H1 (cell line): Measurements from ENCODE around the gene WDR38. TPM values are rescaled to one million over a fixed set of nuclear protein-coding genes. Genes with fewer than 3 reads are reported as not detected.

ENCODE experiments used
- CTCF ChIA-PET: fragments of 300-600 bp; sonication (Branson Sonifier 250); formaldehyde crosslinking; loops from one replicate; lab custom pipeline; 2021; ENCODE audit not compliant: partially characterized antibody; lab: Charles Lee
- POLR2A ChIA-PET: fragments of 300-600 bp; sonication (Branson Sonifier 250); formaldehyde crosslinking; loops from one replicate; lab custom pipeline; 2021; ENCODE audit warnings: inconsistent platforms; ENCODE audit not compliant: partially characterized antibody; lab: Charles Lee
- DNase-seq, 2 experiments: peaks; one replicate each; pipeline versions ENCODE4 v3.0.0 to v3.0.0-alpha.2; 2010 to 2022; ENCODE audit warnings: low spot score in 2 of 2, low read depth in 1 of 2, mixed read lengths in 1 of 2
- FAIRE-seq: peaks from 2 replicates; lab custom pipeline; 2011; peaks lifted over from hg19 to GRCh38; lab: Jason Lieb, UNC
- H2AFZ ChIP-seq: 2 replicates; pipeline ENCODE4 v1.8.1; 2012; ENCODE audit warnings: low read length, inconsistent platforms
- H2AK5ac ChIP-seq: 2 replicates; pipeline ENCODE4 v1.6.1; 2013; ENCODE audit warnings: low read depth, low read length
- H2BK120ac ChIP-seq: replicated peaks from 2 replicates; pipeline ENCODE3; 2013; ENCODE audit warnings: low read depth, low read length, inconsistent platforms
- H2BK12ac ChIP-seq: 2 replicates; pipeline ENCODE4 v1.6.1; 2013; ENCODE audit warnings: low read depth, low read length
- H2BK15ac ChIP-seq: 2 replicates; pipeline ENCODE4 v1.6.1; 2013; ENCODE audit warnings: low read length
- H2BK20ac ChIP-seq: 2 replicates; pipeline ENCODE4 v1.6.1; 2013; ENCODE audit warnings: low read length
- H2BK5ac ChIP-seq: 2 replicates; pipeline ENCODE4 v1.6.1; 2013; ENCODE audit warnings: low read depth, low read length
- H3K14ac ChIP-seq: 2 replicates; pipeline ENCODE4 v1.6.1; 2013; ENCODE audit warnings: inconsistent platforms; ENCODE audit not compliant: insufficient read length
- H3K18ac ChIP-seq: 2 replicates; pipeline ENCODE4 v1.6.1; 2013; ENCODE audit warnings: low read length; ENCODE audit errors: extremely low read depth
- H3K23ac ChIP-seq: 2 replicates; pipeline ENCODE4 v1.6.1; 2013; ENCODE audit warnings: inconsistent platforms; ENCODE audit not compliant: insufficient read length
- H3K23me2 ChIP-seq: 2 replicates; pipeline ENCODE4 v1.6.1; 2013; ENCODE audit warnings: low read depth, low read length
- H3K27ac ChIP-seq: 2 replicates; pipeline ENCODE4 v1.6.1; 2011; ENCODE audit warnings: low read depth, low read length, inconsistent platforms
- H3K27me3 ChIP-seq, 4 experiments: replicated peaks in 1 of 4; 1 replicate in 1 of 4; 2 replicates in 3 of 4; pipeline versions ENCODE4 v1.6.1 to v1.8.1; 2011 to 2013; ENCODE audit warnings: low read length in 3 of 4, mild to moderate bottlenecking in 3 of 4, inconsistent platforms in 2 of 4, mixed read lengths in 2 of 4, moderate library complexity in 1 of 4; ENCODE audit not compliant: control insufficient read depth in 3 of 4, insufficient read depth in 3 of 4; ENCODE audit errors: extremely low read depth in 1 of 4
- H3K36me3 ChIP-seq, 4 experiments: 2 replicates each; pipeline versions ENCODE4 v1.6.1 to v1.8.1; 2011 to 2013; ENCODE audit warnings: mild to moderate bottlenecking in 4 of 4, low read length in 3 of 4, moderate library complexity in 2 of 4, control low read depth in 1 of 4, inconsistent platforms in 1 of 4; ENCODE audit not compliant: insufficient read depth in 4 of 4, control insufficient read depth in 2 of 4
- H3K4ac ChIP-seq: replicated peaks from 2 replicates; pipeline ENCODE3; 2013; ENCODE audit warnings: low read length, low read depth, mixed read lengths, inconsistent platforms; ENCODE audit not compliant: insufficient read length
- H3K4me1 ChIP-seq, 4 experiments: replicated peaks in 1 of 4; 1 replicate in 1 of 4; 2 replicates in 3 of 4; pipeline versions ENCODE4 v1.6.1 to v1.8.1; 2011 to 2013; ENCODE audit warnings: low read length in 3 of 4, inconsistent platforms in 2 of 4, mixed read lengths in 1 of 4; ENCODE audit not compliant: insufficient read depth in 4 of 4, control insufficient read depth in 3 of 4
- H3K4me2 ChIP-seq, 2 experiments: 2 replicates each; pipeline versions ENCODE4 v1.6.1 to v1.8.1; 2011 to 2013; ENCODE audit warnings: low read depth in 2 of 2, low read length in 2 of 2, control low read depth in 1 of 2, inconsistent platforms in 1 of 2, mild to moderate bottlenecking in 1 of 2; ENCODE audit not compliant: insufficient read depth in 1 of 2
- H3K4me3 ChIP-seq, 4 experiments: fragments of 200-600, 300-600 bp in 1 of 4; sonication (generic), shearing (Covaris generic), sonication (Bioruptor Twin) in 1 of 4; 2 replicates each; pipeline versions ENCODE4 v1.5.1 to v1.8.1; 2011 to 2016; ENCODE audit warnings: low read length in 4 of 4, low read depth in 3 of 4, control low read depth in 2 of 4, inconsistent platforms in 2 of 4, mild to moderate bottlenecking in 2 of 4, mixed read lengths in 1 of 4, moderate library complexity in 1 of 4; ENCODE audit not compliant: insufficient read depth in 2 of 4; ENCODE audit errors: extremely low read depth in 1 of 4
- H3K56ac ChIP-seq: replicated peaks from 2 replicates; pipeline ENCODE3; 2013; ENCODE audit warnings: low read depth, mild to moderate bottlenecking, mixed read lengths, low read length, inconsistent platforms; ENCODE audit not compliant: insufficient read length
- H3K79me1 ChIP-seq: 2 replicates; pipeline ENCODE4 v1.6.1; 2013; ENCODE audit warnings: low read depth, low read length, control low read depth
- H3K79me2 ChIP-seq, 2 experiments: 2 replicates each; pipeline versions ENCODE4 v1.6.1 to v1.8.1; 2012 to 2013; ENCODE audit warnings: low read length in 2 of 2, mild to moderate bottlenecking in 2 of 2, inconsistent platforms in 1 of 2; ENCODE audit not compliant: insufficient read depth in 2 of 2, control insufficient read depth in 1 of 2
- H3K9ac ChIP-seq, 4 experiments: replicated peaks in 1 of 4; 1 replicate in 1 of 4; 2 replicates in 3 of 4; pipeline versions ENCODE4 v1.6.1 to v1.8.1; 2011 to 2013; ENCODE audit warnings: low read depth in 3 of 4, low read length in 3 of 4, control low read depth in 2 of 4, mild to moderate bottlenecking in 2 of 4, moderate library complexity in 2 of 4, inconsistent platforms in 1 of 4; ENCODE audit errors: extremely low read depth in 1 of 4
- H3K9me3 ChIP-seq, 2 experiments: 2 replicates each; pipeline versions ENCODE4 v1.6.1 to v1.8.1; 2012 to 2013; ENCODE audit warnings: mild to moderate bottlenecking in 2 of 2, moderate library complexity in 2 of 2, control low read depth in 1 of 2, inconsistent platforms in 1 of 2, low read depth in 1 of 2, low read length in 1 of 2, mixed read lengths in 1 of 2; ENCODE audit not compliant: insufficient read depth in 2 of 2
- H4K20me1 ChIP-seq, 2 experiments: replicated peaks in 1 of 2; 2 replicates each; pipeline versions ENCODE3 to v1.8.1; 2011 to 2013; ENCODE audit warnings: inconsistent platforms in 2 of 2, low read length in 2 of 2, mild to moderate bottlenecking in 1 of 2; ENCODE audit not compliant: insufficient read depth in 2 of 2, control insufficient read depth in 1 of 2
- H4K5ac ChIP-seq: 2 replicates; pipeline ENCODE4 v1.6.1; 2013; ENCODE audit warnings: low read length, low read depth, mixed read lengths, inconsistent platforms; ENCODE audit not compliant: insufficient read length
- H4K8ac ChIP-seq: 2 replicates; pipeline ENCODE4 v1.8.0; 2013; ENCODE audit warnings: mild to moderate bottlenecking, moderate library complexity, low read length, inconsistent platforms; ENCODE audit not compliant: insufficient read depth; ENCODE audit errors: extremely low read depth
- H4K91ac ChIP-seq: replicated peaks from 2 replicates; pipeline ENCODE3; 2013; ENCODE audit warnings: low read length, mixed read lengths, inconsistent platforms; ENCODE audit not compliant: insufficient read length
- EGR1 ChIP-seq: IDR thresholded peaks from 2 replicates; pipeline ENCODE4 v1.6.1; 2011; ENCODE audit warnings: low read depth, low read length, borderline replicate concordance
- FOSL1 ChIP-seq: IDR thresholded peaks from 2 replicates; pipeline ENCODE4 v1.6.1; 2011; ENCODE audit warnings: mild to moderate bottlenecking, low read depth, low read length, moderate library complexity; ENCODE audit not compliant: insufficient read depth
- GTF2F1 ChIP-seq: IDR thresholded peaks from 2 replicates; pipeline ENCODE4 v1.6.1; 2012; ENCODE audit warnings: low read depth, low read length, improper control_type of control experiment, borderline replicate concordance
- HDAC2 ChIP-seq, 2 experiments: fragments of 300-600 bp in 1 of 2; sonication (generic) in 1 of 2; IDR thresholded peaks; 2 replicates each; pipeline ENCODE4 v1.6.1; 2011 to 2012; ENCODE audit warnings: low read depth in 2 of 2, low read length in 2 of 2, mild to moderate bottlenecking in 2 of 2, moderate library complexity in 2 of 2, borderline replicate concordance in 1 of 2, inconsistent platforms in 1 of 2
- POLR2AphosphoS5 ChIP-seq: IDR thresholded peaks from 2 replicates; pipeline ENCODE4 v1.6.1; 2011; ENCODE audit warnings: low read depth, low read length
- POU5F1 ChIP-seq: IDR thresholded peaks from 2 replicates; pipeline ENCODE4 v1.6.1; 2011; ENCODE audit warnings: low read depth, mild to moderate bottlenecking, low read length, moderate library complexity
- RFX5 ChIP-seq: IDR thresholded peaks from 2 replicates; pipeline ENCODE4 v1.6.1; 2011; ENCODE audit warnings: low read depth, low read length, improper control_type of control experiment, borderline replicate concordance
- SIX5 ChIP-seq: IDR thresholded peaks from 2 replicates; pipeline ENCODE4 v1.6.1; 2011; ENCODE audit warnings: mild to moderate bottlenecking, low read depth, low read length
- TEAD4 ChIP-seq: IDR thresholded peaks from 2 replicates; pipeline ENCODE4 v1.6.1; 2012; ENCODE audit warnings: low read depth, low read length, inconsistent platforms, mixed read lengths
- WGBS, 2 experiments: shearing (Covaris generic) in 1 of 2; methylation state at CpG; one replicate each; pipeline versions ENCODE4 v1.1.6 to v1.1.7; 2013 to 2015; ENCODE audit warnings: low lambda C conversion rate in 2 of 2, mixed read lengths in 2 of 2, inconsistent platforms in 1 of 2, low coverage in 1 of 2, missing lambda C conversion rate in 1 of 2; ENCODE audit not compliant: insufficient replicate concordance in 2 of 2, insufficient coverage in 1 of 2, insufficient read length in 1 of 2; ENCODE audit errors: extremely low coverage in 1 of 2, missing lambda C conversion rate in 1 of 2; 5-methylcytosine and 5-hydroxymethylcytosine counted together
- polyA plus RNA-seq, 7 experiments: library from polyadenylated mRNA; depleted of rRNA in 3 of 7; stranded (reverse) in 5 of 7; unstranded in 2 of 7; fragments of >200 nt in 5 of 7; fragments of 200-250 nt in 2 of 7; gene quantifications; 1 replicate in 5 of 7; 2 replicates in 1 of 7; 4 replicates in 1 of 7; pipeline versions ENCODE4 v1.2.1 to v1.2.3, GENCODE V29; 2011 to 2013; ENCODE audit warnings: missing spikeins in 2 of 7, mixed read lengths in 2 of 7
- total RNA-seq: library from RNA; stranded (reverse); fragmentation: NEBNext Ultra II Directional; extraction: Animal tissue kit (Norgen Biotek cat#: 25700); gene quantifications from 2 replicates; pipeline ENCODE4 v1.2.1, GENCODE V29; 2021
- TF ChIP-seq, protein P1 (sequence below): IDR thresholded peaks from 2 replicates; pipeline ENCODE4 v1.6.1; 2011; ENCODE audit warnings: low read length, improper control_type of control experiment

Gene WDR38
- total and polyA plus RNA-seq, 2 of the 8 experiments (the other 6 are each of a cell fraction or from before 2014, with no cell fraction given) = not detected

- Histone ChIP-seq H3K14ac (no peak overlapping the region), H3K9ac (no peak overlapping the region), H3K79me1 (no peaks in the 10 kb centered on the region), H3K27ac (no peak overlapping the region), H3K23ac (no peak overlapping the region), H3K36me3 (no peaks in the 10 kb centered on the region), H3K27me3 (no peaks in the 10 kb centered on the region), H3K23me2 (no peaks in the 10 kb centered on the region), H2AFZ (peak overlapping the region; percentile 96; the same call in 1 of the 2 replicates), H4K91ac (no peak overlapping the region), H3K79me2 (no peaks in the 10 kb centered on the region), H2BK5ac (peak overlapping the region; percentile 41; the same call in 1 of the 2 replicates), H2BK120ac (no peak overlapping the region), H2BK20ac (no peak overlapping the region), H3K4ac (no peak overlapping the region), H3K56ac (no peak overlapping the region), H4K8ac (no peak overlapping the region), H3K18ac (0 out of 2 replicates have a peak overlapping the region, but pooled peaks have one; percentile 4), H3K9me3 (no peaks in the 10 kb centered on the region), H2BK15ac (no peak overlapping the region), H2AK5ac (no peak overlapping the region), H3K4me2 (no peak overlapping the region), H4K20me1 (no peaks in the 10 kb centered on the region), H4K5ac (no peak overlapping the region), H3K4me1 (peaks cover 0 to 5% (median 2%) of the 10 kb centered on the region in 4 experiments; a peak in 5 of 7 replicates), H2BK12ac (no peak overlapping the region; the same call in 1 of the 2 replicates), H3K4me3 (no peak overlapping the region)
- 79% methylated on average over 18 of the region's 18 CpGs; no CpG with 5 or more reads in 1 of the 2 experiments for WGBS, 2 experiments
- FAIRE-seq = no peak
- ChIA-PET CTCF (interaction anchor here (0.5 to 65.2 kb wide), 17 partner anchors 8 to 283 kb away, joined by 3 to 1529 read pairs (median 5); partner anchors contain the start of genes ARPC5L, RPL35 and WDR38), POLR2A (interaction anchor here (0.8 to 2.9 kb wide), 7 partner anchors 13 to 48 kb away, joined by 3 to 9 read pairs (median 4); partner anchors contain the start of genes ARPC5L, NR6A1, OLFML2A and RPL35)
- DNase-seq = no peak
- TF ChIP-seq GTF2F1 = no peak
- TF ChIP-seq FOSL1 = no peak
- TF ChIP-seq TEAD4 = no peak
- TF ChIP-seq, protein P1, sequence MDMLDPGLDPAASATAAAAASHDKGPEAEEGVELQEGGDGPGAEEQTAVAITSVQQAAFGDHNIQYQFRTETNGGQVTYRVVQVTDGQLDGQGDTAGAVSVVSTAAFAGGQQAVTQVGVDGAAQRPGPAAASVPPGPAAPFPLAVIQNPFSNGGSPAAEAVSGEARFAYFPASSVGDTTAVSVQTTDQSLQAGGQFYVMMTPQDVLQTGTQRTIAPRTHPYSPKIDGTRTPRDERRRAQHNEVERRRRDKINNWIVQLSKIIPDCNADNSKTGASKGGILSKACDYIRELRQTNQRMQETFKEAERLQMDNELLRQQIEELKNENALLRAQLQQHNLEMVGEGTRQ = no peak
- TF ChIP-seq RFX5 = no peak
- TF ChIP-seq HDAC2 (IDR thresholded peaks at IDR 0.05; ENCODE audit: borderline replicate concordance in 1 of 2, low read depth in 2 of 2, low read length in 2 of 2) = no peak
- no peak for TF ChIP-seq POU5F1
- no peak for TF ChIP-seq POLR2AphosphoS5
- no peak for TF ChIP-seq SIX5
- peak; percentile 62; the same call in 1 of the 2 replicates for TF ChIP-seq EGR1
Measured at GRCh38 chr9:124818431-124819281, 34.6 kb upstream of the WDR38 start.
